ENCODE results near the gene DNAJC7. TPM values are rescaled to one million over a fixed set of nuclear protein-coding genes. Genes with fewer than 3 reads are reported as not detected.

Gene DNAJC7
- total RNA-seq = 88.1 TPM
- 141 TPM for polyA plus RNA-seq (ENCODE audit: insufficient read depth, low read depth, low replicate concordance)
- long read RNA-seq, donor 1, transcript DNAJC7-217 (1 exons, 1,762 nt) = minor isoform, 6 of 60 reads
- long read RNA-seq, donor 1, transcript DNAJC7-203 (14 exons, 2,022 nt) = major isoform, 7 of 60 reads
- long read RNA-seq, donor 1, partial matches to known transcripts = 28 of 60 reads
- long read RNA-seq, donor 1, other reads (novel, unspliced or antisense) = 18 of 60 reads
- long read RNA-seq, donor 2, transcript DNAJC7-217 (1 exons, 1,762 nt) = major isoform, 27 of 52 reads
- long read RNA-seq, donor 2, transcript DNAJC7-203 (14 exons, 2,022 nt) = minor isoform, 10 of 52 reads
- long read RNA-seq, donor 2, partial matches to known transcripts = 14 of 52 reads
- long read RNA-seq, donor 2, other reads (novel, unspliced or antisense) = 0 of 52 reads
- long read RNA-seq, donor 3, transcript DNAJC7-217 (1 exons, 1,762 nt) = major isoform, 25 of 66 reads
- long read RNA-seq, donor 3, transcript DNAJC7-203 (14 exons, 2,022 nt) = minor isoform, 14 of 66 reads
- long read RNA-seq, donor 3, partial matches to known transcripts = 26 of 66 reads
- long read RNA-seq, donor 3, other reads (novel, unspliced or antisense) = 0 of 66 reads
- long read RNA-seq, donor 4, transcript DNAJC7-203 (14 exons, 2,022 nt) = minor isoform, 11 of 49 reads
- long read RNA-seq, donor 4, transcript DNAJC7-217 (1 exons, 1,762 nt) = major isoform, 24 of 49 reads
- long read RNA-seq, donor 4, partial matches to known transcripts = 14 of 49 reads
- long read RNA-seq, donor 4, other reads (novel, unspliced or antisense) = 0 of 49 reads
- long read RNA-seq, donor 5, partial matches to known transcripts = 6 of 6 reads
- long read RNA-seq, donor 5, other reads (novel, unspliced or antisense) = 0 of 6 reads
- long read RNA-seq, donor 6, transcript DNAJC7-203 (14 exons, 2,022 nt) = major isoform, 9 of 53 reads
- long read RNA-seq, donor 6, partial matches to known transcripts = 40 of 53 reads
- long read RNA-seq, donor 6, other reads (novel, unspliced or antisense) = 0 of 53 reads
- long read RNA-seq, donor 7, transcript DNAJC7-203 (14 exons, 2,022 nt) = major isoform, 19 of 42 reads
- long read RNA-seq, donor 7, partial matches to known transcripts = 13 of 42 reads
- long read RNA-seq, donor 7, other reads (novel, unspliced or antisense) = 9 of 42 reads
- long read RNA-seq, donor 8, transcript DNAJC7-217 (1 exons, 1,762 nt) = major isoform, 7 of 15 reads
- long read RNA-seq, donor 8, transcript DNAJC7-203 (14 exons, 2,022 nt) = minor isoform, 5 of 15 reads
- long read RNA-seq, donor 8, partial matches to known transcripts = 0 of 15 reads
- long read RNA-seq, donor 8, other reads (novel, unspliced or antisense) = 0 of 15 reads
- long read RNA-seq, donor 9, partial matches to known transcripts = 0 of 3 reads
- long read RNA-seq, donor 9, other reads (novel, unspliced or antisense) = 0 of 3 reads
- long read RNA-seq, donor 10, transcript DNAJC7-217 (1 exons, 1,762 nt) = major isoform, 35 of 49 reads
- long read RNA-seq, donor 10, transcript DNAJC7-203 (14 exons, 2,022 nt) = minor isoform, 8 of 49 reads
- long read RNA-seq, donor 10, partial matches to known transcripts = 6 of 49 reads
- long read RNA-seq, donor 10, other reads (novel, unspliced or antisense) = 0 of 49 reads

- Histone ChIP-seq H3K9me3 (ENCODE audit: control insufficient read depth in 2 of 3, insufficient read depth in 1 of 3, low read length in 3 of 3) (no peaks in the 10 kb centered on the region), H3K4me3 (ENCODE audit: low read length in 3 of 3) (peak within 1 kb of the TSS; percentile 97 to 98 (median 97)), H3K36me3 (ENCODE audit: control insufficient read depth in 2 of 3, insufficient read depth in 3 of 3, low read length in 3 of 3) (no peaks in the 10 kb centered on the region), H3K4me1 (ENCODE audit: control insufficient read depth in 2 of 3, insufficient read depth in 2 of 3, low read depth in 1 of 3, low read length in 3 of 3) (peaks cover 4 to 31% (median 28%) of the 10 kb centered on the region in 3 donors), H3K27ac (ENCODE audit: low read depth in 2 of 2, low read length in 2 of 2) (peak within 1 kb of the TSS; percentile 94 to 95), H3K9ac (ENCODE audit: low read length in 3 of 3) (peak within 1 kb of the TSS; percentile 94 to 100 (median 99)), H3K27me3 (ENCODE audit: control insufficient read depth, insufficient read depth, low read length) (no peaks in the 10 kb centered on the region)
- intact Hi-C loops (cut with DNase I) = no loop called here
- DNase-seq (peak; percentile 94 to 98 (median 96)), FAIRE-seq (no peak)
- peak; percentile 7 for TF ChIP-seq CTCF (IDR thresholded peaks at IDR 0.05; ENCODE audit: borderline replicate concordance, extremely low read depth, insufficient read depth)
These were observed at the start of gene DNAJC7 for GRCh38 chr17:42016941-42017865. Gene DNAJC7, minus strand, starts transcription at chr17:42017439. Its CDS starts 23 bp downstream, at chr17:42017416.

- DNase-seq (no peak), FAIRE-seq (no peak)
These were observed 48.0 kb upstream of the DNAJC7 start for GRCh38 chr17:42065201-42065600.

More at GRCh38 chr17:42065201-42065600, 48.0 kb upstream of the DNAJC7 start:
- Histone ChIP-seq H3K9ac (ENCODE audit: low read length in 3 of 3) (no peak overlapping the region), H3K4me3 (ENCODE audit: low read length in 3 of 3) (no peak overlapping the region), H3K27me3 (ENCODE audit: control insufficient read depth, insufficient read depth, low read length) (no peaks in the 10 kb centered on the region), H3K9me3 (ENCODE audit: control insufficient read depth in 2 of 3, insufficient read depth in 1 of 3, low read length in 3 of 3) (no peaks in the 10 kb centered on the region), H3K27ac (ENCODE audit: low read depth in 2 of 2, low read length in 2 of 2) (no peak overlapping the region), H3K4me1 (ENCODE audit: control insufficient read depth in 2 of 3, insufficient read depth in 2 of 3, low read depth in 1 of 3, low read length in 3 of 3) (no peaks in the 10 kb centered on the region), H3K36me3 (ENCODE audit: control insufficient read depth in 2 of 3, insufficient read depth in 3 of 3, low read length in 3 of 3) (no peaks in the 10 kb centered on the region)
- intact Hi-C loops (cut with DNase I) = no loop called here
- no peak for TF ChIP-seq CTCF (IDR thresholded peaks at IDR 0.05; ENCODE audit: borderline replicate concordance, extremely low read depth, insufficient read depth)
